GM18907 (cell line): ENCODE data around the gene FTO.
A peak's percentile ranks its signal among the peaks of the same experiment; 100 is the strongest.
"Not testable (repeated sequence)": the region's sequence is repeated elsewhere in the genome, so short reads cannot be mapped to it uniquely, and the experiment has no call there.

ENCODE experiments used
- ATAC-seq: cut with Tn5 transposase; IDR thresholded peaks from one replicate; pipeline ENCODE4 v1.9.1; 2021; ENCODE audit warnings: mild to moderate bottlenecking, moderate library complexity; ENCODE audit not compliant: unreplicated experiment

FTO gene

DNA sequence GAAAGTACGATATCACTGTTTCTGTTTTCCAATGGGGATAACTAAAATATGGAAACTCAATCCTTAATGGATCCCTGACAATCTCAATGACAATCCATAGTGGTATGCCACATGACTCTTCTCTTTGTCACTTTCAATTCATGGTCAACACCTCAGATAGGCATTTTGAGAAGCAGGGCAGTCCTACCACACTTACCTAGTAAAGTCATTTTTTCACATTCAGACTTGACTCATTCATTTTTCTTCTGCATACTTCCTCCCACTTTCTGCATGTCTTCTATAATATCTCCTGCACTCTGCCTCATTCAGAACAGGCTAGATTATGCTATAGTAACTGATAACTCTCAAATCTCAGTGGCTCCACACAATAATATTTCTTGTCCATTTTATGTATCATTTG, 117.5 kb downstream of the FTO start:
- no peak for ATAC-seq

DNA sequence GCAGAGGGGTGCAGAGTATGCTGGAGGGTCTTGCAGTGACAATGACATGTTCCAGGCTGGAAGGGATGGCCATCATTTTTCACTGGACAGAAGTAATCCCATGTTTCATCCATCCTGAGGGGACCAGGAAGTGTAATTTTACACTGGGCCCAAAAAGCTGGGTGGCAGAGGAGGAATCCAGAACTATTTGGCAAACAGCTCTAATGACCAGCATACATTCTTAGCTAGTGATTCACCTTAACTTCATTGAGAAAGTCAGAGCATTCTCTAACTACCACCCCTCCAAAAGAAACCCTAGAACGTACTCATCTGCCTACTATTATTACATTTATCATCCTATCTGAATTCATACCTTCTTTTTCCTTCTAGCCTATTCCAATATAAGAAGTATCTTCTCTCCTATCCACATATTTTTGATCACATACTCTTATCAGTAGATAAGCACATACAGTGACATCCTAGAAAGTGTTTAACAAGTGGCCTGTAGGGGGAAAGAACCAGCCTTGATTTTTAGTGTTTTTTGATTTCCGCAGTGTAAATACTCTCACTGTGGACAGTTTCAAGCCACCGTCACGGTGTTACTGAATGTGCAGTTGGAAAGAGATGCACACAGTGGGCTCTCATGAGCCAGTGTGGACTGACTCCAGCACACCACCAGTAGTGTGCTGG, 118.1 kb downstream of the FTO start:
- no peak for ATAC-seq

DNA sequence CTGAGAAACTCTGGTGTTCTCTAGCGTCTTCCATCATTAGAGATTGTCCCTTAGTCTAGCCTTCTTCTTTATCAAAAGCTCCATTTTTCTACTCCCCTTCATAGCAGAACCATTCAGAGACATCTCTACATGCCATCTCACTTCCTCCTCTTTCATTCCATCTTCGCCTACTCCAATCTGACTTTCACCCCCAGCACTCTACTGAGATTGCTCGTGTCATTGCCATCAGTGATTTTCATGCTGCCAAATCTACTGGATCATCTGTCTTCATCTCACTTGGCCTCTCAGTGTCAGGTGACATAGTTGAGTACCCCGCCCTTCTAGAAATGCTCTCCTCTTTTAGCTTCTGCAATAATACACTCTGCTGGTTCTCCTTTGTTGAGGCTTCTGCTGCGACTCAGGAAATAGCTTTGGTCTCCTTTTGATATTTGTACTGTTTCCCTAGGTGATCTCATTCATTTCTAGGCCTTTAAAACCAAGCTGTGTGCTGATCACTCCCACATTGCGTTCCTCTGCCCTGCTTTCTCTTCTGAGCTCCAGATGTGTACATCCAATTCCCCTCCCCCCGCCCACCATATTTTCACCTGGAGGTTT, 119.1 kb downstream of the FTO start:
- ATAC-seq: no peak

DNA sequence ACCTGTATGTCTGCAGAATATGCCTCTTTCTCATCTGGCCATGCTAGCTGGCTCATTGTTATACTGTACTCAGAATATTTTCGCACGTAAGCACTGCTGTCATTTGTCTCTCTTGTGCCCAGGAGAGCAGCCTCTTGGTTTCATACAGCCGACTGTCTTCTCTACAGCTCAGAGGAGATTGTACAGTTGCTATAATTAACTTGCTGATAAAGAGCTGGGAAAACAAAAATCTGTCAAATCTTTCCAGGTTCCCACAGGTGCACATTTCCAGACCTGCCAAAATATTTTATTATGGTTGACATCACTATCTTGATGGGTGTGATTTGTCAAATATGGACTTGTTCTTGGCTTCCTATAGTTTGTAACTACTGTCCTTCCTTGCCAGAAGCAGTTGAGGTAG, 122.7 kb downstream of the FTO start:
- ATAC-seq: no peak

DNA sequence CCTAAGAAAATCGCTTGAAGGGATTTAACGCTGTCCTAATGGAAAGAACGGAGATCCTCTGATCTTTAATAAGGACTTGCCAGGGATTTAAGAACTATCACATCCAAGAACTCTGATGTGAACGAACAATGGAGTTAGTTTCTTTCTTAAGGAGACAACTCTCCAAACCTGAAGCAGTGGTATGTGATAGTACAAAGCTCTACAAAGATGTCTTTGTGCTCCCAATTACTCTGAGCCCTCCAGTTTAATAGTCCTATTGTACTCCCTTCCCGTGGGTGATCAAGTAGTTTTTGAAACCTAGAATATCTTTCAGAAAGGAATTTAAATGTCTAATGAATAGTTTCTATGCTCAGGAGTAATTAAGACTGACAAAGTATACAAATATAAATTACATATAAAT, 123.8 kb downstream of the FTO start:
- ATAC-seq: no peak

DNA sequence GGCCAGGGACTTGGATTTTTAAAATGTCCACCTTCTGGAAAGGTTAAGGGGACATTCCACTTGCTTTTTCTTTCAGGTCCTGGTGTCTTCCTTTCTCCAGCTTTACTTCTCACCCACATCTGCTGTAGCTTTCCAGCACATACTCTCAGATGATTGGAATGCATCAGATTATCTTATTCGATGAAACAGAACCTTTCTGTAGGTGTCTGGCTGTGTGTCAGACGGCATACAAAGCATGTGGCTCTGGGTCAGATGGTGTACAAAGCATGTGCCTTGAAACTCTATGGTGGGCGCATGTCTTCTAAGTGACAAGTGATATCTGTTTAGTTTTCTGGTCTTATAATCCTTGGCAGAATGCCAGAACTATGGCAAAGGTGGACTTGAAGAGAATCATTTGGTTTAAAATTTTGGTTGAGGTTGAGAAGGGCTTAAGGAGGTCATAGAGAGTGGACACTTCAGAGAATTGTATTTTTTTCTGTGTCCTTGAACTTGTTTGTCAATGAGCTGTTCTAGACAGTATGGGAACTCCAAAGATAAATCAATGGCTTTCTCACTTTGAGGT, 125.3 kb downstream of the FTO start:
- ATAC-seq: no peak

DNA sequence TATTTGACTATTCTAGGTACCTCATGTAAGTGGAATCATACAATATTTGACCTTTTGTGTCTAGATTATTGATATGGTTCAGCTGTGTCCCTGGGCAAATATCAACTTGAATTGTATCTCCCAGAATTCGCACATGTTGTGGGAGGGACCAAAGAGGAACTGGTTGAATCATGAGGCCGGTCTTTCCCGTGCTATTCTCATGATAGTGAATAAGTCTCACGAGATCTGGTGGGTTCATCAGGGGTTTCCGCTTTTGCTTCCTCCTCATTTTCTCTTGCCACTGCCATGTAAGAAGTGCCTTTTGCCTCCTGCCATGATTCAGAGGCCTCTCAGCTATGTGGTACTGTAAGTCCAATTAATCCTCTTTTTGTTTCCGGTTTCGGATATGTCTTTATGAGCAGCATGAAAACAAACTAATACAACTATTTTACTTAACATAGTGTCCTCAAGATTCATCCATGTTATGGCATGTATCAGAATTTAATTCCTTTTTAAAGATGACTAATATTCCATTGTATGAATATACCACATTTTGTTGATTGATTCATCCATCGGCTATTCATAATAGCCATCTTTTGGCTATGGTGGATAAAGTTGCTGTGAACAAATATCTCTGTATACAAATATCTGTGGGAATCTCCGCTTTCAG, 129.1 kb downstream of the FTO start:
- ATAC-seq: no peak

DNA sequence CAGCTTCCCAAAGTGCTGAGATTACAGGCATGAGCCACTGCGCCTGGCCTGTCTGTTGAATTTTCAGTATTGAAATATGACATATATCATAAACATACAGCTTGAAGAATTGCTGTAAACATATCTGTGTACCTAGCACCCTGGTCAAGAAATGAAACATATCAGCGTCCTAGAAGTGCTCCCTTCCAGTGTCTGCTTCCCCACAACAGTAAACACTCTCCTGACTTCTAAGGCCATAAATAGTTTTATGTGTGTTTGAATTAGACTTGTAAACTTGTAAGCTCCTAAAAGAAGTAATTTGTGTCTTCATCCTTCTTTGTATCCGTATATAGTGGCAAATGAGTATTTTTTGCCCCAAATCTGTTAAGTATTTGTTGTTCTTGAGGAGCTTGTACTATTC, 132.2 kb downstream of the FTO start:
- no peak for ATAC-seq

DNA sequence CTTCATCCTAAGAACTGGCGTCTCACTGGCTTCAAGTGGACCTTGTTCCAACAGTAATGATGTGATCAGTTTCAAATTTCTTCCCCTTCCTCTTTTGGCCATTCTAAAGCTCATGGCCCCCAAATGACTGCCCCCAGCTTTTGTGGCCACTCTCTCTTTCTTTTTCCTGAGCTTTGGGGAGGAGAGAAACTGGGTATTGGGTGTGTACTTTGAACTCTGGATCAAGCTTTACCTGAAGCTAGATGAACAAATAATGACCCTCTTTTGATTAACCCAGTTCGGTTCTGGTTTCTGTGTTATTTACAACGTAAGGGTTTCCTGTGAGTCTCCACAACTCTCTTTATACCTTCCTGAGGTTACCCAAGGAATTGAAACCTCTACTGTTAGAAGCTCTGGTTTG, 132.7 kb downstream of the FTO start:
- no peak for ATAC-seq

DNA sequence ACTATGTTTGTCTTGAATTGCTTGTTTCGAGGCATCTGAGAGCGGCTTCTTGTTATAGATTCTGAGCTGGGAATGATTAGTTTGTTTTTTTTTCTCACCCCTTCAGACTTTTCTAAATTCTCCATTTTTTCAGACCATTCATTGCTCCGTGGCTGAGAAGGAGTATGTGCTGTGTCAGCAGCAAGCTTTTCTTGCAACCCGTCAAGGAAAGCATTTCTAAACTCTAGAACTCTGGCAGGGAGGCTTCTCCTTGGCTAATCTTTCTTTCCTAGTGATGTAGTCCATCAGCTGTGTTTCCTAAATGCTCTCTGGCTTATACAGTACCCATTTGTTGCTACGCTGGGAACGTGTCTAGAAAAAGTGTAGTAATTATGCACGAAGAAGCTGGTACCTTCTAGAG, 133.5 kb downstream of the FTO start:
- no peak for ATAC-seq

DNA sequence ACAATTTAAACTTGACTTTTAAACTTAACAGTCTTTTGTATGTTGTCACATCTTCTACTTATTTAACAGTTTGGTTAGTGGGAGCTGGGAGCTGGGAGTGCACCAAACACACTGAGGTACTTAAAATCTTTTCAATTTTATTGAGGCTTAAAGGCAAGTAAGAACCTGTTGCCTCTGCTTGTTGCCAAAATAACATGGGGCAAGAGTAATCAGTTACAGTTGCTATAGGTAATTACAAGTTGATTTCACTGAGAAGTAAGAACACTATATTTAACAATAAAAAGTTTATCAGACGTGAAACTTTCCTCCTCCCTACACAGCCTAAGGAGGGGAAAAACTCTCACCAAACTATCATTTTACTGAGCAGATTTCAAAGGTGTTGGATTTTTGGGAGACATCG, 135.2 kb downstream of the FTO start:
- no peak for ATAC-seq

DNA sequence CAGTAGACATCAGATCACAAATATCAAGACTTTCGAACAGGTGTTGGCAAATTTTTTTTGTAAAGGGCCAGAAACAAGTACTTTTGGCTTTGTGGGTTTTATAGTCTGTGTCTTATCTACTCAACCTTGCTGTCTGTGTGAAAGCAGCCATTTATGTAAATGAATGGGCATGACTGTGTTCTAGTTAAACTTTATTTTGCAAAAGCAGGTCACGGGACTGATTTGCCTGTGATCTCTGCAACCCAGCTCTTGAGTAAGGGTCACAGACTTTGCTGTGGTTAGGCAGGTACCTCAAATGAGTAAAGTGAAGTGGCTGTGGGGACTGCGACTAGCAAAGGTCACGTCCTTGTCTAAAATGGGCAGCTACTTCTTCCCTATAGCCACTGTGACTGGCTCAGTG, 136.5 kb downstream of the FTO start:
- peak; percentile 96 for ATAC-seq

DNA sequence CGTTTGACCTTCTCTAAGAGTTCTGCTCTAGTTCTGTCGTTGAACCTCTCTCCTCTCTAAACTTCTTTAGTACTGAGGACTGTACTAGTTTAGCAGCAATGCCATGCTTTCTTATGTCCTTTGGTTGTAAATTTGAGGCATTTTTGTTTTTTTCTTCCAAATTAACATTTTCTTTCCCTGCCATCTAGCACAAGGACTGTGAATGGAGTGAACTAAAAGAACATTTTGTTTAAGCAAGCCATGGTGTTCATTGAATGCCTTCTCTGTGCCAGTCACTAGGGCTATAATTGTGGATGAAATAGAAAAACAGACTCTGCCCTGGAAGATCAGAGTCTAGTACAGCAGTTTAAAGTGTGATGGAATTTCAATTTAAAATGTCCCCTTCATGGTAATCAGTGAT, 137.9 kb downstream of the FTO start:
- no peak for ATAC-seq

DNA sequence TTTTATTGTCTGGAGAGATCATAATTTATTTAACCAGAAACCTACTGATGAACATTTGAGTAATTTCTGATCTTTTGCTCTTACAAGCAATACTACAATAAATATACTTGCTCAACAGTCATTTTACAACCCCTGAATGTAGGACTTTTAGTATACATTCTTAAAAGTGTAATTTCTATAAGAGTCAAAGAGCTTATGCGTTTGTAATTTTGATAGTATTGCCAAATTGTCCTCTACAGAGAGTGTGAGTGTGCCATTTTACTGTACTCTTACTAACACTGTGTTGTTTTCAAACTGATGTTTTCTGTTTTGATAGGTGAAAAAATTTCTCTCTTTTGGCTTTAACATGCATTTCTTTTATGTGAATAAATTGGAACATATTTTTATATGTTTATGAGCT, 139.1 kb downstream of the FTO start:
- ATAC-seq: no peak

DNA sequence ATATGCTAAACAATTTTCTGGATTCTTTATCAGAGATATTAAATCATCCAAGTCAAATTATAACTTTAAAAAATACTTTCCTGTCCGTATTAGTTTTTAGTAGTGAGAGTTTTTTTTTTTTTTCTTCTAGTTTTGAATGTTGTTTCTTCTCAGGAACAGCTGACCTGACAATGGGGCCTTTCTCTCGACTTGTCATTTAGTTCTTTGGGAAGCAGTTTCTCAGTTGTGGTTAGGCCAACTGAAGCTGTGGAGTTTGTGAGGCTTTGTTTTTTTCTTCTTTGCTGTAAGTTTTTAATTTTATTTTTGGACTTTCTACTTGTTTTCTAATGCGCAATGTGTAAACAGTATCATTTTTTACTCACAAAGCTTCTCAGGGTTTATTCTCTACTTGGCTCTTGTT, 140.8 kb downstream of the FTO start:
- no peak for ATAC-seq

DNA sequence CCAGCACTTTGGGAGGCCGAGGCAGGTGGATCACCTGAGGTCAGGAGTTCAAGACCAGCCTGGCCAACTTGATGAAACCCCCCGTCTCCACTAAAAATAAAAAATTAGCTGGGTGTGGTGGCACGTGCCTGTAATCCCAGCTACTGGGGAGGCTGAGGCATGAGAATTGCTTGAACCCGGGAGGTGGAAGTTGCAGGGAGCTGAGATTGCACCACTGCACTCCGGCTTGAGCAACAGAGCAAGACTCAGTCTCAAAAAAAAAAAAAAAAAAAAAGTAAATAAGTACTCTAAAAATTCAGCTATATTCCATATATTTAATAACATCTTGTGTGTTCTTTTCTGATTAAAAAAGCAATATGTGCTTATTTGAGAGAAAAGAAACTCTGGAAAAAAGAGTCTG, 142.6 kb downstream of the FTO start:
- not testable (repeated sequence) for ATAC-seq

DNA sequence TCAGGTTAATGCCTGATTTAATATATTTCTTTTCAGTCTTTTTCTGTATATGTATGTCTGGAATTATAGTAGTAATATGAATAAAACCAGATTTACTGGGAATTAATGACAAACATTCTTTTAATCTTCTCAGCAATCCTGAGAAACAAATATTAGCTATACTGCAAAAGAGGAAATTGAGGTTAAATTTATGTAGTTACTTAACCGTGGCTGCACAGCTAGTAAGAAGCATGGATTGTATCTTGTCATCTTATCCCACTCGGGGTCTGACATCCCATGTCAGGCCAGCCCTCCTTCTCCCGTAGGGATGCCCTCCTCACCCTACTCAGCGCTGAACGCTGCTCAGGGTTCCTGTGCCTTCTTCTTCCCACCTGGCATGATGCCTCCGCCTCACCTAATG, 143.0 kb downstream of the FTO start:
- no peak for ATAC-seq

DNA sequence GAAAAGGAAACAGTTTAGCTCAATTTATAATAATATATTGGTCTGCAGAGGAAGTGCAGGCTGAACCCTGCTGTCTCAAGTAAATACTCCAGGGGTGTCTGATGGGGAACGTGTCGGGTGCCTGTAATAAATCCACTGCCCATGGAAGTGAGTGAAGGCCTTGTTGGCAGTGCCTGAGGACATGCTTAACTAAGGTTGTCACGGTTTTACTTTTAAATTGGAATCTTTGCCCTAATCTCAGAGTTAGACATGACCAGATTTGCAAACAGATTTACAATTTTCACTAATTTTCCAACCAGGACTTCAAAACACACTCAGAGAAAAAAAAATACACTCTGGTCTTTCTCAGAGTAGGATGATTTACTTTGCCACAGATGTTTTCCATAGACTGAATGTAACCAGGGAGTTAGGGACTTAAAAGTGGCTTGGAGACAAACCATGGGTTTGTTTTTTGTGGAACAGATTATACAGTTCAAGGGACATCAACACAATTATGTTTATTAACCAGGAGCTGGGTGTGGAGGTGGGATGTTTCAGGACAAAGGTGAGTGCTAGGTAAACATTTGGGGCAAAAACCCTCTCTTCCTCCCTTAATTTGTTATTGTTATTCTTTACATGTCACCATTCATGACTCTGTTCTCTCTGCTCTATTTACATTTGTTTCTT, 144.5 kb downstream of the FTO start:
- ATAC-seq: no peak

DNA sequence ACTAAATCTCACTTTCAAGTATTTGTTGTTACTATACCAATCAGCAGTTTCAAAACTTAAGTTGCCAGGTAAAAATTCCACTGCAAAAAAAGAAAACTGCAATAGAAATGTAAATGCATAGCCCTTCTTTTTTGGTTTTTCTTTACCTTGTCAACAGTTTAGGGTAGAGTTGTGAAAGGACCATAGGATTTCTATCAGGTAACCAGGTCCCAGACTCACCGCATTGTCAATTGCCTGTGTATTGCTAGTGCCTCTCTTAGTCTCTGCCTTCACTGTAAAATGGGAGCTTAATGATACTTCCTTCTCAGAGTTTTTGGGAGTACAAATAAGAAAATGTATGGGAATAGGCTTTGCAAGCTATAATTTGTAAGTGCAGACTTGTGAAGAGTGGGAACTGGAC, 145.0 kb downstream of the FTO start:
- no peak for ATAC-seq

DNA sequence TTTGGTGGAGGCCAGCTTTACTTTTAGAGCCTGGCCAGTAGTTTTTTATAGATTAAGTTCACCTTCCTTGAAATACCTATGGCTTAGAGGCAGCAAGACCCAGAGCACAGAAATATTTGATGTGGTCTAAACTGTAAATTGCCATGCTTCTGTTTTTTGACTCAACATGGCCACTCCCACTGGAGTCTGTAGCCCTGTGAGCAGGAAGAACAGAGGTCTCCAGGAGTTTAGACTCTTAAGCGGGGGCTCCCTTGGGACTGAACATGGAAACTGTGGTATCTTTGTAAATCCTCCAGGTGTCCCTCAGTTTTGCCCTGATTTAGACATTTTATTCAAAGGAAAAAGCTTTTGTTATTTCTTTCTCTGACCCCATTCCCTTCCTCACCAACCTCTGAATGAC, 145.6 kb downstream of the FTO start:
- ATAC-seq: no peak

DNA sequence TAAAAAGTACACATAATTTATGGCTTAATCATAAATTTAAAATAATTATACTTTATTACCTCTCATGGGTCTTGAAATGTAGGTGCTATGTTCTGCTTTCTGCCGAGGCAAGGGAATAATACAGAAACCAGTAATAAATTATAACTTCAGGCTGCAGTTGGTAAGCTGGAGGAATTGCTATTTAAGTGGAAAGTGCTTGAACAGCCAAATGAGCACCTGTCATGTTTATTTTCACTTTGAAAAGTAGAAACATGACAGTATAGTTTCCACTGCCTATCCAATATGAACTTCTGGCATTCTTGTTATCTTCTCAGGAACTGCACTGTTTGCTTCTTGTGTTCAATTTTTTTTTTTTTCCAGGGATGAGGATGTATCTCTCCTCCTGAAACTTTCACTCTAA, 146.0 kb downstream of the FTO start:
- no peak for ATAC-seq

DNA sequence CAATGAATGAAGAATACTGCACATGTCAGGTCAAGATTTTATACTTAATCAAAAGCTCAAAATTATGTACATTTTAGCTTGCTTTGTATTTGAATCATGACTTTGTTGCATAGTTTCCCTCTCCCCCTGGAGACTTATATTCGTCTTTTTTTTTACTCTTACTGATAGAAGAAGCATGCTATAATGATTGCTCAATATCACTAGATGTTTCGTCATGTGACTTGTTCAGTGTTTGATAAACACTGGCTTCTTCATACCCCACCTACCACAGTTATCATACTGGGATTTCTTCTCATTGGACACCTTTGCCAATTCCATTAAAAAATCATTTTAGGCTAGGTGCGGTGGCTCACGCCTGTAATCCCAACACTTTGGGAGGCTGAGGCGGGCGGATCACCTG, 148.7 kb downstream of the FTO start:
- no peak for ATAC-seq
